ENCODE measurements around the gene PPM1B. TPM values are rescaled to one million over a fixed set of nuclear protein-coding genes. Genes with fewer than 3 reads are reported as not detected.
A peak's percentile ranks its signal among the peaks of the same experiment; 100 is the strongest.

The PPM1B gene
- total and polyA plus RNA-seq, 9 of the 15 experiments (the other 6 are each of a cell fraction or from before 2014, with no cell fraction given): 8.9 to 44.0 (median 28.6) TPM

DNA sequence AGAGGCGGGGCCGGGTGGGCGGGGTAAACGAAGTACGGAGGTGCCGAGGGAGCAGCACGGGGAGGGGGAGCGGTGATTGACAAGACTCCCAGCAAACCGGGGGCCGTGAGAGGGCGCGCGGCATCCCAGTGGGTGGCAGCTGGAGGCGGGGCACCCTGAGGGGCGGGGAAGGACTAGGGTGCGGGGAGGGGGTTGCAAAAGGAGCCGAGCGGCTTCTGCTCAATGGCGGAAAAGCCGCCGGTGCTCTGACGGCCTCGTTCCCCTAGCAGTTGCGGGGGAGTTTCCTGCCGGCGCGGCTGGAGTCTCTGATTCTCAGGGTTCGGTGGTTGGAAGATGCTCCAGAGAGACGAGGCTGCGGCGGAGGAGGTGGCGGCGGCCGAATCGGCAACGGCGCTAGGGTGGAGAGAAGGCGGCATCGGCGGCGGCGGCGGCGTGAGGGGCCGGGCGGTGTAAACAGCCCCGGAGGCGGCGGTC lies at the start of gene PPM1B (continued):
- TF ChIP-seq, protein P1, sequence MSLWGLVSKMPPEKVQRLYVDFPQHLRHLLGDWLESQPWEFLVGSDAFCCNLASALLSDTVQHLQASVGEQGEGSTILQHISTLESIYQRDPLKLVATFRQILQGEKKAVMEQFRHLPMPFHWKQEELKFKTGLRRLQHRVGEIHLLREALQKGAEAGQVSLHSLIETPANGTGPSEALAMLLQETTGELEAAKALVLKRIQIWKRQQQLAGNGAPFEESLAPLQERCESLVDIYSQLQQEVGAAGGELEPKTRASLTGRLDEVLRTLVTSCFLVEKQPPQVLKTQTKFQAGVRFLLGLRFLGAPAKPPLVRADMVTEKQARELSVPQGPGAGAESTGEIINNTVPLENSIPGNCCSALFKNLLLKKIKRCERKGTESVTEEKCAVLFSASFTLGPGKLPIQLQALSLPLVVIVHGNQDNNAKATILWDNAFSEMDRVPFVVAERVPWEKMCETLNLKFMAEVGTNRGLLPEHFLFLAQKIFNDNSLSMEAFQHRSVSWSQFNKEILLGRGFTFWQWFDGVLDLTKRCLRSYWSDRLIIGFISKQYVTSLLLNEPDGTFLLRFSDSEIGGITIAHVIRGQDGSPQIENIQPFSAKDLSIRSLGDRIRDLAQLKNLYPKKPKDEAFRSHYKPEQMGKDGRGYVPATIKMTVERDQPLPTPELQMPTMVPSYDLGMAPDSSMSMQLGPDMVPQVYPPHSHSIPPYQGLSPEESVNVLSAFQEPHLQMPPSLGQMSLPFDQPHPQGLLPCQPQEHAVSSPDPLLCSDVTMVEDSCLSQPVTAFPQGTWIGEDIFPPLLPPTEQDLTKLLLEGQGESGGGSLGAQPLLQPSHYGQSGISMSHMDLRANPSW (CRISPR knock-in tag; IDR thresholded peaks at IDR 0.05): no peak
- TF ChIP-seq, protein P2, sequence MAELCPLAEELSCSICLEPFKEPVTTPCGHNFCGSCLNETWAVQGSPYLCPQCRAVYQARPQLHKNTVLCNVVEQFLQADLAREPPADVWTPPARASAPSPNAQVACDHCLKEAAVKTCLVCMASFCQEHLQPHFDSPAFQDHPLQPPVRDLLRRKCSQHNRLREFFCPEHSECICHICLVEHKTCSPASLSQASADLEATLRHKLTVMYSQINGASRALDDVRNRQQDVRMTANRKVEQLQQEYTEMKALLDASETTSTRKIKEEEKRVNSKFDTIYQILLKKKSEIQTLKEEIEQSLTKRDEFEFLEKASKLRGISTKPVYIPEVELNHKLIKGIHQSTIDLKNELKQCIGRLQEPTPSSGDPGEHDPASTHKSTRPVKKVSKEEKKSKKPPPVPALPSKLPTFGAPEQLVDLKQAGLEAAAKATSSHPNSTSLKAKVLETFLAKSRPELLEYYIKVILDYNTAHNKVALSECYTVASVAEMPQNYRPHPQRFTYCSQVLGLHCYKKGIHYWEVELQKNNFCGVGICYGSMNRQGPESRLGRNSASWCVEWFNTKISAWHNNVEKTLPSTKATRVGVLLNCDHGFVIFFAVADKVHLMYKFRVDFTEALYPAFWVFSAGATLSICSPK (IDR thresholded peaks at IDR 0.05; ENCODE audit: borderline replicate concordance): no peak
- TF ChIP-seq, protein P3, sequence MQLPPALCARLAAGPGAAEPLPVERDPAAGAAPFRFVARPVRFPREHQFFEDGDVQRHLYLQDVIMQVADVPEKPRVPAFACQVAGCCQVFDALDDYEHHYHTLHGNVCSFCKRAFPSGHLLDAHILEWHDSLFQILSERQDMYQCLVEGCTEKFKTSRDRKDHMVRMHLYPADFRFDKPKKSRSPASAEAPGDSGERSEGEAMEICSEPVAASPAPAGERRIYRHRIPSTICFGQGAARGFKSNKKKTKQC (CRISPR knock-in tag; IDR thresholded peaks at IDR 0.05): no peak
- TF ChIP-seq E2F3 (CRISPR knock-in tag; IDR thresholded peaks at IDR 0.05) (no peak), PML (IDR thresholded peaks at IDR 0.05; ENCODE audit: low read length) (no peak), KLF16 (IDR thresholded peaks at IDR 0.05) (no peak), SMARCA5 (IDR thresholded peaks at IDR 0.05) (no peak), GABPB2 (CRISPR knock-in tag; conservative IDR thresholded peaks at IDR 0.05) (no peak), SRSF9 (IDR thresholded peaks at IDR 0.05; ENCODE audit: borderline replicate concordance, low read depth, low read length) (no peak), GABPA (tag; conservative IDR thresholded peaks at IDR 0.05; ENCODE audit: low read depth) (0 out of 2 replicates have a peak, but pooled peaks have one; percentile 38), HMG20B (CRISPR knock-in tag; IDR thresholded peaks at IDR 0.05) (no peak), ZNF778 (CRISPR knock-in tag; IDR thresholded peaks at IDR 0.05) (no peak), POLR2B (IDR thresholded peaks at IDR 0.05; ENCODE audit: low read depth, partially characterized antibody) (peak; percentile 81), KLF6 (CRISPR knock-in tag; IDR thresholded peaks at IDR 0.05; ENCODE audit: borderline replicate concordance) (no peak), SAP30 (IDR thresholded peaks at IDR 0.05; ENCODE audit: borderline replicate concordance, insufficient read depth, low read depth, low read length, poor library complexity, severe bottlenecking) (peak; percentile 44), TCF7 (IDR thresholded peaks at IDR 0.05; ENCODE audit: borderline replicate concordance) (no peak), CHD2 (IDR thresholded peaks at IDR 0.05; ENCODE audit: low read depth, low read length) (no peak)
- TF ChIP-seq, protein P4, sequence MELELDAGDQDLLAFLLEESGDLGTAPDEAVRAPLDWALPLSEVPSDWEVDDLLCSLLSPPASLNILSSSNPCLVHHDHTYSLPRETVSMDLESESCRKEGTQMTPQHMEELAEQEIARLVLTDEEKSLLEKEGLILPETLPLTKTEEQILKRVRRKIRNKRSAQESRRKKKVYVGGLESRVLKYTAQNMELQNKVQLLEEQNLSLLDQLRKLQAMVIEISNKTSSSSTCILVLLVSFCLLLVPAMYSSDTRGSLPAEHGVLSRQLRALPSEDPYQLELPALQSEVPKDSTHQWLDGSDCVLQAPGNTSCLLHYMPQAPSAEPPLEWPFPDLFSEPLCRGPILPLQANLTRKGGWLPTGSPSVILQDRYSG (tag; conservative IDR thresholded peaks at IDR 0.05; ENCODE audit: low read depth): no peak
- TF ChIP-seq, protein P5, sequence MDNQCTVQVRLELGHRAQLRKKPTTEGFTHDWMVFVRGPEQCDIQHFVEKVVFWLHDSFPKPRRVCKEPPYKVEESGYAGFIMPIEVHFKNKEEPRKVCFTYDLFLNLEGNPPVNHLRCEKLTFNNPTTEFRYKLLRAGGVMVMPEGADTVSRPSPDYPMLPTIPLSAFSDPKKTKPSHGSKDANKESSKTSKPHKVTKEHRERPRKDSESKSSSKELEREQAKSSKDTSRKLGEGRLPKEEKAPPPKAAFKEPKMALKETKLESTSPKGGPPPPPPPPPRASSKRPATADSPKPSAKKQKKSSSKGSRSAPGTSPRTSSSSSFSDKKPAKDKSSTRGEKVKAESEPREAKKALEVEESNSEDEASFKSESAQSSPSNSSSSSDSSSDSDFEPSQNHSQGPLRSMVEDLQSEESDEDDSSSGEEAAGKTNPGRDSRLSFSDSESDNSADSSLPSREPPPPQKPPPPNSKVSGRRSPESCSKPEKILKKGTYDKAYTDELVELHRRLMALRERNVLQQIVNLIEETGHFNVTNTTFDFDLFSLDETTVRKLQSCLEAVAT (IDR thresholded peaks at IDR 0.05): peak in 1 of 2 experiments; percentile 65; a peak in 2 of 4 replicates
- TF ChIP-seq, protein P6, sequence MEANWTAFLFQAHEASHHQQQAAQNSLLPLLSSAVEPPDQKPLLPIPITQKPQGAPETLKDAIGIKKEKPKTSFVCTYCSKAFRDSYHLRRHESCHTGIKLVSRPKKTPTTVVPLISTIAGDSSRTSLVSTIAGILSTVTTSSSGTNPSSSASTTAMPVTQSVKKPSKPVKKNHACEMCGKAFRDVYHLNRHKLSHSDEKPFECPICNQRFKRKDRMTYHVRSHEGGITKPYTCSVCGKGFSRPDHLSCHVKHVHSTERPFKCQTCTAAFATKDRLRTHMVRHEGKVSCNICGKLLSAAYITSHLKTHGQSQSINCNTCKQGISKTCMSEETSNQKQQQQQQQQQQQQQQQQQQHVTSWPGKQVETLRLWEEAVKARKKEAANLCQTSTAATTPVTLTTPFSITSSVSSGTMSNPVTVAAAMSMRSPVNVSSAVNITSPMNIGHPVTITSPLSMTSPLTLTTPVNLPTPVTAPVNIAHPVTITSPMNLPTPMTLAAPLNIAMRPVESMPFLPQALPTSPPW (CRISPR knock-in tag; IDR thresholded peaks at IDR 0.05): peak; percentile 82

Data from K562 (cell line).